Stomach smooth muscle (tissue), 2 donors: ENCODE measurements around the gene LCT.

Experiments
- H3K27ac ChIP-seq: one replicate; pipeline ENCODE4 v1.7.0; 2013; ENCODE audit warnings: mild to moderate bottlenecking, low read length, inconsistent platforms
- H3K27me3 ChIP-seq, 2 donors: one replicate each; pipeline ENCODE4 v1.7.0; 2013; ENCODE audit warnings: low read length in 2 of 2; ENCODE audit not compliant: insufficient read depth in 2 of 2, control insufficient read depth in 1 of 2
- H3K36me3 ChIP-seq, 2 donors: one replicate each; pipeline ENCODE4 v1.7.0; 2013; ENCODE audit warnings: low read length in 2 of 2; ENCODE audit not compliant: control insufficient read depth in 2 of 2, insufficient read depth in 2 of 2
- H3K4me1 ChIP-seq: one replicate; pipeline ENCODE4 v1.7.0; 2013; ENCODE audit warnings: low read length; ENCODE audit not compliant: control insufficient read depth, insufficient read depth
- H3K4me3 ChIP-seq, 2 donors: one replicate each; pipeline ENCODE4 v1.7.0; 2013; ENCODE audit warnings: low read length in 2 of 2
- H3K9ac ChIP-seq, 2 donors: one replicate each; pipeline ENCODE4 v1.7.0; 2013; ENCODE audit warnings: low read length in 2 of 2, mild to moderate bottlenecking in 1 of 2
- H3K9me3 ChIP-seq, 2 donors: one replicate each; pipeline ENCODE4 v1.7.0; 2013; ENCODE audit warnings: low read length in 2 of 2; ENCODE audit not compliant: control insufficient read depth in 2 of 2
- donor health status: healthy.
- donor health status: Pancreatic carcinoma.

LCT gene

GRCh38 chr2:135832891-135833290, 4.1 kb downstream of the LCT start:
- Histone ChIP-seq H3K27me3 (no peaks in the 10 kb centered on the region), H3K9me3 (no peaks in the 10 kb centered on the region), H3K4me1 (no peaks in the 10 kb centered on the region), H3K4me3 (no peak overlapping the region), H3K9ac (no peak overlapping the region), H3K27ac (no peak overlapping the region), H3K36me3 (no peaks in the 10 kb centered on the region)

GRCh38 chr2:135831180-135831812, 5.7 kb downstream of the LCT start:
- Histone ChIP-seq H3K4me1 (no peaks in the 10 kb centered on the region), H3K36me3 (no peaks in the 10 kb centered on the region), H3K27me3 (no peaks in the 10 kb centered on the region), H3K9me3 (no peaks in the 10 kb centered on the region), H3K27ac (no peak overlapping the region), H3K9ac (no peak overlapping the region), H3K4me3 (no peak overlapping the region)

GRCh38 chr2:135829378-135830135, 7.4 kb downstream of the LCT start:
- no peaks in the 10 kb centered on the region for H3K27me3 ChIP-seq
- no peaks in the 10 kb centered on the region for H3K36me3 ChIP-seq
- H3K4me1 ChIP-seq, result no peaks in the 10 kb centered on the region
- H3K27ac ChIP-seq, result no peak overlapping the region
- H3K9ac ChIP-seq, result no peak overlapping the region
- H3K9me3 ChIP-seq, result no peaks in the 10 kb centered on the region
- no peak overlapping the region for H3K4me3 ChIP-seq

GRCh38 chr2:135826544-135826943, 10.4 kb downstream of the LCT start:
- Histone ChIP-seq H3K9me3 (peaks cover 10 to 13% of the 10 kb centered on the region in 2 donors), H3K4me1 (no peaks in the 10 kb centered on the region), H3K4me3 (no peak overlapping the region), H3K9ac (no peak overlapping the region), H3K27ac (no peak overlapping the region), H3K27me3 (no peaks in the 10 kb centered on the region), H3K36me3 (no peaks in the 10 kb centered on the region)

- H3K9me3 ChIP-seq, result peaks cover 10 to 13% of the 10 kb centered on the region in 2 donors
- H3K27ac ChIP-seq, result no peak overlapping the region
- H3K9ac ChIP-seq, result no peak overlapping the region
- H3K4me1 ChIP-seq, result no peaks in the 10 kb centered on the region
- H3K27me3 ChIP-seq, result no peaks in the 10 kb centered on the region
- H3K4me3 ChIP-seq, result no peak overlapping the region
- H3K36me3 ChIP-seq, result no peaks in the 10 kb centered on the region
These were observed 11.3 kb downstream of the LCT start for GRCh38 chr2:135825550-135826176.

- H3K9me3 ChIP-seq, result peaks cover 10 to 13% of the 10 kb centered on the region in 2 donors
- no peaks in the 10 kb centered on the region for H3K4me1 ChIP-seq
- no peaks in the 10 kb centered on the region for H3K36me3 ChIP-seq
- no peaks in the 10 kb centered on the region for H3K27me3 ChIP-seq
- no peak overlapping the region for H3K4me3 ChIP-seq
- H3K27ac ChIP-seq, result no peak overlapping the region
- H3K9ac ChIP-seq, result no peak overlapping the region
These were observed 11.9 kb downstream of the LCT start for GRCh38 chr2:135825131-135825530.

- Histone ChIP-seq H3K9me3 (peaks cover 10 to 13% of the 10 kb centered on the region in 2 donors), H3K9ac (no peak overlapping the region), H3K4me3 (no peak overlapping the region), H3K27ac (no peak overlapping the region), H3K4me1 (no peaks in the 10 kb centered on the region), H3K36me3 (no peaks in the 10 kb centered on the region), H3K27me3 (no peaks in the 10 kb centered on the region)
These were observed 14.1 kb downstream of the LCT start for GRCh38 chr2:135822855-135823254.

GRCh38 chr2:135821190-135821589, 15.8 kb downstream of the LCT start:
- no peak overlapping the region for H3K4me3 ChIP-seq
- no peaks in the 10 kb centered on the region for H3K36me3 ChIP-seq
- H3K27me3 ChIP-seq, result no peaks in the 10 kb centered on the region
- H3K9ac ChIP-seq, result no peak overlapping the region
- no peaks in the 10 kb centered on the region for H3K4me1 ChIP-seq
- H3K27ac ChIP-seq, result no peak overlapping the region
- H3K9me3 ChIP-seq, result peaks cover 10 to 13% of the 10 kb centered on the region in 2 donors

GRCh38 chr2:135820003-135820618, 16.9 kb downstream of the LCT start:
- Histone ChIP-seq H3K9ac (no peak overlapping the region), H3K36me3 (no peaks in the 10 kb centered on the region), H3K27ac (no peak overlapping the region), H3K9me3 (peaks cover 10 to 13% of the 10 kb centered on the region in 2 donors), H3K27me3 (no peaks in the 10 kb centered on the region), H3K4me1 (no peaks in the 10 kb centered on the region), H3K4me3 (no peak overlapping the region)

- Histone ChIP-seq H3K4me1 (no peaks in the 10 kb centered on the region), H3K9me3 (peaks cover 10 to 13% of the 10 kb centered on the region in 2 donors), H3K9ac (no peak overlapping the region), H3K4me3 (no peak overlapping the region), H3K27ac (no peak overlapping the region), H3K27me3 (no peaks in the 10 kb centered on the region), H3K36me3 (no peaks in the 10 kb centered on the region)
These were observed 17.9 kb downstream of the LCT start for GRCh38 chr2:135818937-135819610.
